HG02981 (cell line): ENCODE measurements around the gene RIPPLY3.
A peak's percentile ranks its signal among the peaks of the same experiment; 100 is the strongest.
"Not testable (repeated sequence)": the region's sequence is repeated elsewhere in the genome, so short reads cannot be mapped to it uniquely, and the experiment has no call there.

ENCODE experiments used
- ATAC-seq: cut with Tn5 transposase; IDR thresholded peaks from one replicate; pipeline ENCODE4 v1.9.1; 2021; ENCODE audit warnings: mild to moderate bottlenecking, moderate library complexity; ENCODE audit not compliant: unreplicated experiment

The RIPPLY3 gene

GRCh38 chr21:36980280-36981048 is 26.0 kb upstream of the RIPPLY3 start:
- ATAC-seq, result no peak

GRCh38 chr21:36981049-36981391 is 25.5 kb upstream of the RIPPLY3 start:
- no peak for ATAC-seq

GRCh38 chr21:36981977-36982700 is 24.4 kb upstream of the RIPPLY3 start:
- no peak for ATAC-seq

- no peak for ATAC-seq
These were observed 20.5 kb upstream of the RIPPLY3 start for GRCh38 chr21:36985751-36986594.

- ATAC-seq, result no peak
These were observed 18.7 kb upstream of the RIPPLY3 start for GRCh38 chr21:36987845-36988244.

- no peak for ATAC-seq
These were observed 18.0 kb upstream of the RIPPLY3 start for GRCh38 chr21:36988536-36988935.

GRCh38 chr21:36989199-36989698 is 17.3 kb upstream of the RIPPLY3 start:
- ATAC-seq, result not testable (repeated sequence)

- ATAC-seq, result peak; percentile 91
These were observed 16.6 kb upstream of the RIPPLY3 start for GRCh38 chr21:36989699-36990507.

- ATAC-seq, result no peak
These were observed 15.8 kb upstream of the RIPPLY3 start for GRCh38 chr21:36990508-36991205.

GRCh38 chr21:36992671-36993070 is 13.8 kb upstream of the RIPPLY3 start:
- ATAC-seq, result no peak

GRCh38 chr21:36994501-36995158 is 11.9 kb upstream of the RIPPLY3 start:
- no peak for ATAC-seq

GRCh38 chr21:36995285-36995684 is 11.2 kb upstream of the RIPPLY3 start:
- ATAC-seq, result not testable (repeated sequence)

GRCh38 chr21:36999131-36999898 is 7.2 kb upstream of the RIPPLY3 start:
- no peak for ATAC-seq

- no peak for ATAC-seq
These were observed 6.1 kb upstream of the RIPPLY3 start for GRCh38 chr21:37000381-37000780.

- no peak for ATAC-seq
These were observed 5.1 kb upstream of the RIPPLY3 start for GRCh38 chr21:37001441-37001840.

- ATAC-seq, result not testable (repeated sequence)
These were observed 3.7 kb upstream of the RIPPLY3 start for GRCh38 chr21:37002851-37003250.

- ATAC-seq, result not testable (repeated sequence)
These were observed 2.6 kb upstream of the RIPPLY3 start for GRCh38 chr21:37003917-37004316.
